Stromal cell of bone marrow (primary cell): ENCODE results near the gene DYNC1LI2.
"Not testable (repeated sequence)": the region's sequence is repeated elsewhere in the genome, so short reads cannot be mapped to it uniquely, and the experiment has no call there.

Source experiments
- DNase-seq: peaks from one replicate; pipeline ENCODE4 v3.0.0-alpha.2; 2012; ENCODE audit warnings: low read depth

The DYNC1LI2 gene

GRCh38 chr16:66696669-66697630, 54.5 kb downstream of the DYNC1LI2 start, which contains the start of gene CMTM4:
Gene CMTM4 (minus strand): TSS chr16:66696743. CDS start chr16:66696525, 218 bp downstream.
- DNase-seq: peak; percentile 79

DNA sequence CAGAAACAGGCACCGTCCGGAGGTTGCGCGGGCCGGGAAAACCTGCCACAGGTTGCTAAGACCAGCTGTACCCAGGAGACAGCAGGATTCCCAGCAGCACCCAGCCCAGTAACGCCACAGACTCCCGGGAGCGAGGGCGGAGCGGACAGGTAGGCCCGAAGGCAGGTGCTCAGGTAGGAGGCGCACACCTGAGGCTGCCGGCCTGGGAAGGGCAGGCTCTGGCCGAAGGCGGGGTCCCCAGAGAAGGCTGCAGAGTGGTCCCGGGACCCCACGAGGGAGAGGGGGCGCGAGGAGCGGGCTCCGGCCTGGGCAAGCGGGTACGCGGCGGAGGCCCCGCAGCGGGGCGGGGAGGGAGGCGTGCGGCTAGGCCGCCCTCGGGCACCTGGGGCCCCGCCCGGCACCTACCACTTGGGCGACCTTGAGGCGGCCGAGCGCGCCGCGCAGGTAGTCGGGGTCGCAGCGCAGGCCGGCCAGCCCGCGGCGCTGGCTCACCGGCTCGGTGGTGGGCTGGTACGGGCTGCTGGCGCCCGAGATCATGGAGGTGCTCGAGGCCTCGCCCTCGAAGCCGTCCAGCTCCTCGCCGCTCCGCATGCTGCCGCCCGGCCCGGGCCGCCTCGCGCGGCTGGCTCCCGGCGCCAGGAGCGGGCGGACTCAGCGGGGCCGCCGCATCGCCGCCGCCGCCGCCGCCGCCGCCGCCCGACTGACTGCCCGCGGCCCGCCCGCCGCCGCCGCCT, 55.3 kb downstream of the DYNC1LI2 start:
- DNase-seq: no peak

DNA sequence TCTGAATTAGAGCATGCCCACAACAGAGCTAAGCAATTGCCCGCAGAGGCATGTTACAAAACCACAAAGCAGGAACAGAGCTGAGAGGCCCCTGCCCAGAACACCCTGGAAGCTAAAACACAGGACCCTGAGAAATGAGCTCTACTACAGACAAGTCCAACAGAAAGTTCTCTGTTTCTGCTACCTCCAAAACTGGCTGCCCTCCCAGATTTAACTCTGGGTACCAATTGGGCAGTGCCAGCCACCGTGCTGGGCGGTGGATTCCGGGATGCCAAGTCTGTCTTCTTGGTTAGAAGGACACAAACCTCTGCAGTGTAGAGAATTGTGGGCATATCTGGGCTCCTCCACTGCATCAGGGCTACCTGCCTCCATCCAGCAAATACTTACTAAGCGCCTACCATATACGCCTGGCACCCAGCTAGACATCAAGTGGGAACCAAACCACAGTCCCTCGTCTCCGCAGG, 55.9 kb downstream of the DYNC1LI2 start:
- no peak for DNase-seq

GRCh38 chr16:66693149-66693548, 58.3 kb downstream of the DYNC1LI2 start:
- no peak for DNase-seq

GRCh38 chr16:66692341-66692740, 59.1 kb downstream of the DYNC1LI2 start:
- no peak for DNase-seq

DNA sequence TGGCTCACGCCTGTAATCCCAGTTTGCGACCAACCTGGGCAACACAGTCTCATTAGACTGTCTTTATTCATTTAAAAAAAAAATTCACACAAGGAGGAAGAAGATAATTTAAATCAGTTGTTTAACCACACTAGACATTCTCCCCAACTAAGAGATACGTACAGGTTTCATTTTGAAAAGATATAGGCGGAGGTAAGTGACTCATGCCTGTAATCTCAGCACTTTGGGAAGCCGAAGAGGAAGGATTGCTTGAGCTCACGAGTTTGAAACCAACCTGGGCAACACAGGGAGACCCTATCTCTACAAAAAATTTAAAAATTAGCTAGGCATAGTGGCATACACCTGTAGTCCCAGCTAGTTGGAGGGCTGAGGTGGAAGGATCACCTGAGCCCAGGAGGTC, 60.2 kb downstream of the DYNC1LI2 start:
- no peak for DNase-seq

DNA sequence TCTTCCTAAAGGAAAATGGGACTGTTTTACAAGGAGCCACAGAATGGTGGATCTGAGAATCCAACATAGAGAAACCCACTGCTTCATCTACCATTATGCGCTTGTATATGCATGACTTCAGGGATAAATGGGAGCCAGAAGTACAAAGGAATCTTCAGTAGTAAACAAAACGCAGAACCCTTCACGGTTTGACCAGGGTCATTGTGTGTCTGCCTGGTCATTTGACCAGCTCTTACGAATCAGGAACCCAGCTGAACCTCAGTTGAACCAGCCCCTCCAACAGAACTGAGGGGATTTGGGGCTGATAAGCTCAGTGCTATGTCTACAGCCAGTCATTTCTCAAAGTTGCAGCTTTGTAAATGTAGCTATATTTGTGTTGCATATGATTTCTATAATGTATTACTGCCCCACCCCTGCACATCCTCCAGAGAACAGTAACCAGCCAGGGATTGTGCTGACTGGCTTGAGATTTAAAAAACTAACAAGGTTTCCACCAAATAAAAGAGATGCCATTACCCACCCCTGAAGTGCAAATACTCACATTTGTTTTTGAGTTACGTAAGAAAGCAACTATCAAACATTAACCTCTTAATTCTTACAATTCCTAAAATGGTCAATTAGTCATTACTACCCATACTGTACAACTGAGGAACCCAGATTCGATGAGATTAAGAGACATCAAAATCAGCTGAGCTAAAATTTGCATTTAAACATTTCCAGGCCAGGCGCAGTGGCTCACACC, 61.1 kb downstream of the DYNC1LI2 start:
- no peak for DNase-seq

DNA sequence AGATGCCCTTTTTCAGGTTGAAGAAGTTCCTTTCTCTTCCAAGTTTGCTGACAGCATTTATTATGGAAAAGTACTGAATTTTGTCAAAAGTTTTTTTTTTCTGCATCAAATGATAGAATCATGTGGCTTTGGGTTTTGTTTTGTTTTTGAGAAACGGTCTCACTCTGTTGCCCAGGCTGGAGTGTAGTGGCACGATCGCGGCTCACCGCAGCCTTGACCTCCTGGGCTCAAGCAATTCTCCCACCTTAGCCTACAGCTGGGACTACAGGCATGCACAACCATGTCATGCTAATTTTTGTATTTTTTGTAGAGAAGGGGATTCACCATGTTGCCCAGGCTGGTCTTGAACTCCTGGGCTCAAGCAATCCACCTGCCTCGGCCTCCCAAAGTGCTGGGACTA, 62.1 kb downstream of the DYNC1LI2 start:
- no peak for DNase-seq

DNA sequence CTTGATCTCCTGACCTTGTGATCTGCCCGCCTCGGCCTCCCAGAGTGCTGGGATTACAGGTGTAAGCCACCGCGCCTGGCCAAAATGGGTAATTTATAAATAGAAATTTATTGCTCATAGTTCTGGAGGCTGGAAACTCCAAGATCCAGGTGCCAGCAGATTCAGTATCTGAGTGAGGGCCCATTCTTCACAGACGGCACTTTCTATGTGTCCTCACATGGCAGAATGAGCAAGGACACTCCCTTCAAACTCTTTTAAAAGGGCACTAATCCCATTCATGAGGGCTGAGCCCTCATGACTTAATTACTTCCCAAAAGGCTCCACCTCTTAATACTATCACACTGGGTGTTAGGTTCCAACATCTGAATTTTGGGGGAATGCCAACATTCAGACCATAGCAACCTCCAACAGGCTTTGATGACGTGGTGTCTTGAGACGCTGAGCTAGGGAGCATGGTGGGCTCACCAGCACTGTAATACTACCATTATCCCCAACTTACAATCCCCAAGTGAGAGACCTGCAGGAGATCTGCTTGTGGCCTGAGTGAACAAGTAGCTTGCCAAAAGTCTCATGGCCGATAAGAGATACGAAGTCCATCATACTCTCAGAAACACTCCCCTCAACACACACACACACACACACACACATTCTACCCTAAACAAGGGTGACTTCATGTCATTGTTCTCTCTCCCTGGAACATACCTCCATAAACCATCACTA, 63.3 kb downstream of the DYNC1LI2 start:
- no peak for DNase-seq

GRCh38 chr16:66685501-66686115, 65.8 kb downstream of the DYNC1LI2 start:
- not testable (repeated sequence) for DNase-seq

GRCh38 chr16:66682271-66682670, 69.1 kb downstream of the DYNC1LI2 start:
- no peak for DNase-seq

GRCh38 chr16:66681676-66682075, 69.7 kb downstream of the DYNC1LI2 start:
- DNase-seq: no peak

DNA sequence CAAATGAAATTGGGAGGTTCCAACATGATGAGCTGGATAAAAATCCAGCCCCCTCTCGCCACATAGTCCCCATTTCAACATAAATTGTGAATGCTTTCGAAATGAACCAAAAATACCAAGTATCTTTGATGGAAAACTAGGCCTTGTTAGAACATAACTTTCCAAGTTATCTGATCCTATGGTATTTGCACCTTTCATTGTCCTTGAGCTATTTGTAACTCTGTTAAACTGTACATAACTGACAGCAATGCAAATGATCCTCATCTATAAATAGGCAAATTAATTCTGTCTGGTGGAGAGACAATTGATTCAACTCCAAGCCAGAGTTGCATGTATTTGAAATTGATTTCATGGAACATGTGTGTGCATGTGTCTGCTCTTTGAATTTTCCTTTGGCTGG, 73.1 kb downstream of the DYNC1LI2 start:
- DNase-seq: no peak

GRCh38 chr16:66677836-66678235, 73.6 kb downstream of the DYNC1LI2 start:
- DNase-seq: no peak

DNA sequence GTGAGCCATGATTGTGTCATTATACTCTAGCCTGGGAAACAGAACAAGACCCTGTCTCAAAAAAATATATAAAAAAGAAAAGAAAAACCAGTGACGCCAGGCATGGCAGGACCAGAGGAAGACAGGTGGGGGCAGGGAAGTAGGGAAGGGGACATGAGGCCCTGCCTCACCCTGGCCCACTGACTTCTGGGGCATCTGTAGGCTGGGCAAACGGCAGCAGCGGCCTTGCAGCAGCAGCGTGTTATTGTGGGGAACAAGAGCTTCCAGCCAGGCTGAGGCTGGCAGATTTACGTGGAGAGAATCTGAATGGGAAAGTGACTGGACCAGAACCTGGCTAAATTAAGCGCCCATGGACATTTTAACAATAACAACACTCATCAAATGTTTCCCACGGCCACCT, 74.2 kb downstream of the DYNC1LI2 start:
- no peak for DNase-seq

DNA sequence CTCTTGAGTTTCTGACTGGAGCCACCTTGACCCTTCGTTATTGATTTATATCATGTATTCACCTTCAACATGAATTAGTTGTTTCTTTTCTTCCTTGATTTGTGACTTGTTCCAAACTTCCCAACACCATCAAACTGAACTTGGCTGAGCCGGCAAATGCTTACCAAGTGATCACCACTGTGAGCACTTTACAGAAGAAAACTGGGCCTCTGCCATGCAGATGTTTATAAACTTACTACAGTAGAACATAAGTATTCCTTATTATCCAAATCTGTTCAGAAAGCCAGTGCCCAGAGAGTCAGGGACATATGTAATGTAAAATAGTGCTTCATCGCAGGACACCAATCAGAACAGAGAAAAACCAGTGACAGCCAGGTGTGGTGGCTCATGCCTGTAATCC, 74.8 kb downstream of the DYNC1LI2 start:
- DNase-seq: no peak

DNA sequence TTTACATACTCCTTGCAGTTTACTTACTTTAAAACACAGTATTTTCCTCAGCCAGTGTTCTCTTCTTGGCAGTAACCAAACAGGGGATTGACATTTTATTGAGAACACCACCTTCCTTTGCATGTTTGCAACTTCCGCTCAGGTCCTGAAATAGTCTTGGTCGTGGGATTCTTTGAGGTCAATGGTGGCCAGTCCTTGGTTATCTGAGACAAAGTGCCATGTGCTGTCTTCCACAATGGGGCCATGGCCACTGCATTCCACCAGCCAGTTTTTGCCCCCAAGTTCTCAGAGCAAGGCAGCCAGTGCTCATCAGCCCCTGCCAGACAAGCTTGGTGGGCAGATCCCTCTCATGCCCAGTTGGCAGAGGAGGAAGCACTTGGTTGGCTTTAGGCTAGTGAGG, 77.7 kb downstream of the DYNC1LI2 start:
- DNase-seq: no peak
